SKM-1 (cell line): ENCODE measurements around the gene CABCOCO1.

Experiments
- DNase-seq: peaks from one replicate; lab custom pipeline; 2025; ENCODE audit not compliant: unreplicated experiment; lab: John Stamatoyannopoulos, UW

CABCOCO1 gene

DNA sequence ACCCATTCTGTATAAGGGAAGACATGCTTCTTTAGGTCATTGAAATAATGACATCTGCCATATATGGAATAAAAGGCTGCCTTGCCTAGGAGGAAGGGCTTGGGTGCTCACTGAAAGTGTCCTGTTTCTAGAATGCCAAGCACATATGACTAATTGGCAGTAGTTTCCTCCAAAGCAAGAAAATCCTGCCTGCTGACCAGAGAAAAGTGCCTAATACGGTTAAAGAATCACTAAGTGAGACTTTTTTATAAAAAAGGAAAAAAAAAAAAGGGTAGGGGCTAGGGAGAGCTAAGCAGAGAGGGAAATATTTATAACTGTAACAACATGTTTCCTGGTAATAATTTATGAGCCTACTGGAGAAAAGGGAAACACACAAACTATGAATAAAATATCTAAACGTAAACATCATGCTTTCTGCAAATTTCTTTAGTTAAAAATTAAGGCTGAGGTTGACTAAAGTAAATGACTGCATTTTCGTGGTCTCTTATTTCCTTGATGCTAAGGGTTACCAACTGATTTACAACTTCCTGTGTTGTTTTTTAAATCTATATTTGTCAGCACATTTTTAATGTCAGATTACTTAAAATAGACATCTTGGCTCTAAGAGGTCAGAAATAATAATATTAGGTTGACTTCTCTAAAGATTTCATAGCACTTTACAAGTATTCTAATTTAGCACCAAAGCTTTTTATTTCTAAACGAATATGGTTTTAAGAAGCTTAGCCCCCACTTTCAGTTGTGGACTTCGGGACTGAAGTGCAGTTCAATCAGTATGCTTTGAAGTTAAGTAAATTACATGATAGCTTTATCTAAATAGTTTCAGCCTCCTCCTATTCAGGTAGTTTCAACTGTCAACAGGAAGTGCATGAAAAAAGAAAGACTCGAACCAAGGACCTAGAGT, 89.6 kb downstream of the CABCOCO1 start:
- DNase-seq: no peak

DNA sequence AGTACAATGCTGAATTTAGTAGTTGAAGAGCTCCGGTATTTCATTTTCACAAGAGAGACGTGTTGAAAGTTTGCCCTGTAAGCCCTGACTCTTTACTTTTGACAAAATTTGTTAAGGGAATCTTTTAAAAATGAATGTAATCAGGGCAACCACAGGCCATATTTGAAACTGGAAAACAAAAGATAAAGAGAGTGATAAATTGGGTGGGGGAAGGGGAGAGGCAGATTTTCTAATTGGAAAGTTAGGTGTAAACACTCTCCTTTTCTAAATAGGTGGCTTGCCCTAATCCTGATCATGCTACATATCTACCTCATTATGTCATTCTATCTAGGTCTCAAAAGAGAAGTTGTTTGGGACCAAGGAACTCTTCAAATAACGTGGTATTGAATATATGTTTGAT, 90.7 kb downstream of the CABCOCO1 start:
- no peak for DNase-seq

DNA sequence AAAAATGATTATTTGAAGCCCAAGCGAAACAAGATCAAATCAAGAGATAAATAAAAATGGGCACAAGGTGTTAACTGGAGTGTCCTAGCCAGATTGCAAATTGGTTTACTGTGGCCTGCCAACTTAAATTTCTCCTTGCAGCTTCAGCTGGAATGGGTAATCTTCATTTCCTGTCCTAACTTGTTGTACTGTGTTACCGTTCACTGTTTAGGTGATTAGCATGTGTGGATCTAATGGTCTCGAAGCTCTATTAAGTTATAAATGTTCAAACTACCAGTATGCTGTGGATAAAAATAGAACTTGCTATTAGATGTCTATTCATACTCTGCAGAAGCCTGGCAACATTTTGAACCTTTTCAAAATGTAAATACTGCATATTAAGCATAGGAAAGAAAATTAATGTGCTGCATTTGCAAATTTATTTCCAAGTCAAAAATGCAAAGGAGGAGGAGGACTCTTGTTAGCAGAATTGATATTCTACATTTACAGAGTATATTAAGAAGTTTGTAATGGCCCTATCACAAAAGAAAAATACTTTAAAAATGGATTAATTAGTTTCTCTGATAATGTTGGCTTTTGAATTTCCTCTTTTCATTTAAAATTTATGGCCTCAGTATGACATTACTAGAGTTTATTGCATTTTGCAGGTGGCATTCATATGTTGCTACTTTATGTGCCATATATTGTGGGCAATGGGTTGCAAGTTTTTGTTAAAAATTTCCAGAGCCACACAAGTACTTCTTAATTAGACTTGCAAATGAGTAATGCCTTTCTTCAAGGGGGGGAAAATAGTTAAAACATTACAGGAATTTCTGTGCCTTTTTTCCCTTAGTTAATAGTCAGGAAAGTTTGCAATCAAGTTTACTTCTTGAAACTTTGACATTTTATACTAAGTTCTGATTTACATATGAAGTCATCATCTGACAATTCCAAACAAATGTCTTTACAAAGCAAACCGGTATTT, 92.1 kb downstream of the CABCOCO1 start:
- DNase-seq: no peak

DNA sequence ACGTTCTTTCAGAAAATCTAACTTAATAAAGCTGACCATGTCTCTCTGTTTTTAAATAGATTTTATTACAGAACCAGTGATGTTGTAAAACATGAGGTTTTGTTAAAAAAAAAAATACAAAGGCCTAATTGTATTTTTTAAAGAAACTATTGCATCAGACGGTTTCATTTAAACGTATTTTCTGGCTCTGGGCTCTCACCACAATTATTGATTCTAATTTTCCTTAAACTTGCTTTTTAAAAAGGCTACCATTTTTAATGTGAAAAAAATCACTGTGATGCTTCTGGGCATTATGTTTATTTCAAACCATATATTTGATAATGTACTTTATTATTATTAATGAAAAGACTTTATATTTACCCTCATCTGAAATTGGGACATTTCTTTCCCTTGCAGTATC, 94.3 kb downstream of the CABCOCO1 start:
- no peak for DNase-seq

DNA sequence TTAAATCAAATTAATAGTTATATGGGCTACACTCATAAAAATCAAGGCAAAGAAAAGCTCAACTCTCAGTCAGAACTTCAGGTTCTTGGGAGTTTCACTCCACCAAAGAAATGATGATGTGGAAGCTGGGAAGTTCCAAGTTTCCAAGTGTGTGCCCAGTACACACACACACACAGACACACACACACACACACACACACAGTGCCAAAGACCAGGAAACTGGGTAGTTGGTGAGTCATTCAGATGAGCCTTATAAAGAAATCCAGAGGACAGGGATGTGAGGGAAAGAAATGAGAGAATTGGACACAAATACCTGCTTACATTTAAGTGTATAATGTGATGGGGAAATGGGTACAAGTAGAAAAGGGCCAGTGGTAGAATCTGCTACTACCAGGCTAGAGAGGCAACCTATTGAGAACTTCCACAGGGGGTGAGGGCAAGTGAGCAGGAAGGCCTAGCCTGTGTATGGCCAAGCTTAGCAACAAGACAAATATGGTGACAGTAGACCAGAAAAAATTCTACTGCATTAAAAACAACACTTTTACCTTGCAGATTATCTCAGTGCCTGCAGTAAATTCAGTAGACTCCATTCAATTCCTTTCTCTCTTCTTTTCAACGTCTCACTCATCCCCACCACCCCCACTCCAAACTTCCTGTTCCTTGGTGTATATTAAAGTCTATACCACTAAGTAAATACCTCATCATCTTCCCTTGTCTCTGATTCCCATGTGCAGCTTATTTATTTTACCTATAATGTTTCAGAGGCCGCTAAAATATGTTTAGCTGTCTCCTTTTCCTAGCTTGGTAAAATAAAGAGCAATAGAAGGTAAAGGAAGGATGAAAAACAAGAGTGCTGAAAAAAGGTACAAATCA, 95.0 kb downstream of the CABCOCO1 start:
- DNase-seq: no peak

DNA sequence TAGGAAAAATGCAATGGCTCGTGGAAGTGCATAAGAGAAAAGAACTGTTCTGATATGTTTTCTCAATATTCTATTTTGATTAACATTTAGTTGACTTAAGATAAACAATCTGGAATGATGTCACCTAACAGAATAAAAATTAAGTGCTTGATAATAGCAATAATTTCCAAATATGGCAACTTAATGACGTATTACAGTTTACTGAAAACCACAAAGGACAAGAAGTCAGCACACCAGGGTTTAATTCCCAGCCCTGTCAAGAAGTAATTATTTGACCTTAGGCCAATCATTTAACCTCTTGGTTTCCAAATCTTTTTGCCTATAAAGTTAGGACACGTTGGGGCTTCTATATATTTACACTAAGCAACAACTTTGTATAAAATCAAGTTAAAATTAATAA, 95.7 kb downstream of the CABCOCO1 start:
- DNase-seq: no peak

DNA sequence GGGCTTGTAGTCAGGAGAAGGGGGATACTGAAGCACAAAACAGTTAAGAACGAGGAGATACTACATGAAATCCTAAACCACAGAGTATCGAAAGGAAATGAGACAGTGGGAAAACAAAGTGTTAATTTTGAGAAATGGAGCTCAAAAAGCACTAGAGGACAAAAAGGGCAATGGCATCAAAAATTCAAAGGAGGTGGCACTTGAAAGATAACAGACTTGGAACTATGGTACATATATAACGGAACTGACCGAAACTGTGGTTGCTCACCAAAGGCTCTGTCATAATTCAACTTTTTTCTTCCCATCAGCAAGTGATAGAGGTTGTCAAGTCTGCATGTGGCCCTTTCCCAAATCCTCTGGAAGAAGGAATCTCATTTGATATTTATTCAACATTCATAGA, 97.0 kb downstream of the CABCOCO1 start:
- DNase-seq: no peak

DNA sequence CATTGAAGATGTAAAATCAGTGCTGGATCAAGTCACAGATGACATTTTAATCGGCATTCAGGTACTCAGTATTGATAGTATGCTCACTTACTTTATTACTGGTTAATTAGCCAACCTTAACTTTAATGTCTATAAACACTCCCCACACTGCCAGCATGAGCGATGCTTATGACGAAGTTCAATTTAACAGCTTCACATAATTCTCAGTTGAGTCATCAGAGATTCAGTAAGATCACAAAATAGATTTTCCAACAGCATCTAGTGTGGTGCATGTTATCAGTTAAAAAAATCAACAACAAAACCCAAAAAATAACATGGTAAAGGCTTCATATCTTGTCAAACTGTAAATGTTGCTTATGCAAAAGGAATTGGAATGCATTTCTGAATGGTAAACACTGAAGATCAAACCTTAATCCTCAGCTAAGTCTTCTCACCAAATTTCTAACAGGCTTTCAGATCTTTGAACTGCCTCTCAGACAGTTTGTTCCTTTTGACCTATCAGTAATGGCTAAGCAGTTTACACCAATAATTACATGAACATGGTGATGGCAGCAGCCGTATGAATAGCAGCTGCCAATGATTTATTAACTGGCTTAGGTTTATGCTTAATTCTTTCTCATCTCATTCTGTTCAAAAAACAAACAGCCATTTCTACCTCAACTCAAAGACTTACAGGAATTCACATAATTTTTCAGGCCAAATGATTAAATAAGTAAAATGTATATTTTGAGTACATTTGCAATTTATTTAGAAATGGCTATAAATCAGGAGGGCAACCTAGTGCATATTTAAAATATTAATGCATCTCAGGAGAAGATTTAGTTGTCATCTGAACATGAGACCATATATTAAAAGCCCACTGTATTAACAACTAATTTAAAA, 98.5 kb downstream of the CABCOCO1 start:
- DNase-seq: no peak

DNA sequence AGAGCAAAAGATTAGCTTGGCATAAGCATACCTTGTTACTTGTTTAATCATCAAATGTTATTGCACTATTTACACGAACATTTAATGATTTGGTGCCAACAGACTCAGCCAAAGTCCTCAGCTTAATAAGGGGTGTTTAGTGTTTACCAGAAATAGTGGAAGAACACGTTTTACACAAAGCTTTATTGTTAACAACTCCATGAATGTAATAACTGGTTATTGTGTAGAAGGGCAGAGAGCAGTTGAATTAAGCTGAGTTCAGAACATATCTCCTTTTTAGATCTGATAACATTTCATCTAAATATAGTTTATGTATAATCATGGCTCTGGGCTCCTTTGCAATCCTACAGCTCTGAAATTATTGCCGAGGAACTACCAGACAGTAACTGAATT, 99.1 kb downstream of the CABCOCO1 start:
- DNase-seq: no peak

DNA sequence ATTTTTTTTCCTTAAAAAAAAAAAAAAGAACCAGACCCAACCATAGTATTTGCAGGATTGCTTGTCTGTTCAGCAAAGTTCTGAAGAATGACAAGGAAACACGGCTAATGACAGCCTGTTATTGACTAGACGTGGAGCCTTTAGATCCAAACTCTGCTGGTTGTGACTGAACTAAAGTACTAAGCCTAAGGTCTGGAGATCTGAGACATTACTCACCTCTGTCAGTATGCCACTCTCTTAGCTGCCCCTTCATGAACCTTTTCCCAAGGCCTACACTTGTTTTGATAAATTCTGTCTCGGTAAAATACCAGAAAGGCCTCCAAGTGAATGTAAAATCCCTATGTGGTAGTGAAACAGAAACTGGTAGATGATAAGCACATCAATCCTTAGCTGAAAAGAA, 101.0 kb downstream of the CABCOCO1 start:
- no peak for DNase-seq

DNA sequence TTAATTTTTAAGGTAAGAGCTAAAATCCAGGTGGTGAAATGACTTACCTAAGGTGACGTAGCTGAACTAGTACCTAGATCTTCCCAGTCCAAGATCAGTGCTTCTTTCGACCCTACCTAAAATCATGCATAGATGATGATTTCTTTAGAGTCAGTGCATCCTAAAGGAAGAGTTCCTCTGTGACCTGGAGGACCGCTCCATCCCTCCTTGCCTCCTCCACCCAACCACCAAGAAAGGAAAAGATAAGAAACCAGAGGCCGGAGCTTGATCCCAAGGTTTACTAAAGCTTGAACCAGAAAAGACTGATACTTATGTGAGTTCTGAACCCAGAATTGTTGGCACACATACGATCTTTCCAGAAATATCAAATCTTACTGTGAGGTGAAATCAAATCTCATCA, 101.8 kb downstream of the CABCOCO1 start:
- DNase-seq: no peak

DNA sequence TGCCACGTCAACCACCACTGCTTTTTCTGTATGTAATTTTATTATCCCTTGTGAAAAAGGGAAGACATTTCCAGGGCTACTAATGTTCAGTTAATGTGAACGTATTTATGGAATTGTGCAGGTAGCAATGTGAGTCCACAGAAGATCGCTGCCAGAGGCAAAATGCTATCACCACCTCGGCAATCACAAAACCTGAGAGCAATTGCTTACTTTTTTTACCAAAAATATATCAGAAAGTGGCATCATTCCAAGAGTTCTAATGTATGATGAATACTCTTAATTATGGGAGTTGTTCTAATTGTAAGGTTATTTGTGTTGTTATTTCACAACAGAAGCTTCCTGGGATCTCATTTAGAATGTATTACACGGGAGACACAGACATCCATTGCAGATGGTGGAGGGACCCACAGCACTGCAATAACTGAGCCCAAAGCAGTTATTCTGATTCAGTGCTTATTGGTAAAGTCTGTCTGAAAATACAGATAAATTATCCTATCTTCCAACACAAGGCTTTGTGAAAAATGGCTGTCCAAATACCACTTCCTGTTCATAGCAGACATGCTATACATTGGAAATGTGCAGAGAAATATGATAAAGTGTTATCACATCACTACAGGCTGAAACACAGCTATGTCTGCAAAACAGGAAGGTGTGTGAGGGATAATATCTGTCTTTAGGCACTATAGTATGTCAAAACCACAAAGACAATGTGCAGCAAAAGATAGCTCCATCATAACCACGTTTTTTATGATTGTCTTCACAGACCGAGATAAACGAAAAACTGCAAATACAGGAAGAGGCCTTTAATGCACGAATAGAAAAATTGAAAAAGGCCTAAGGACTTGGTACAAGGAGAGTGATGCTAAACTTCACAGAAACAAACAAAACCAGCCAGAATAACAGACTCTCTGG, 102.7 kb downstream of the CABCOCO1 start:
- no peak for DNase-seq

DNA sequence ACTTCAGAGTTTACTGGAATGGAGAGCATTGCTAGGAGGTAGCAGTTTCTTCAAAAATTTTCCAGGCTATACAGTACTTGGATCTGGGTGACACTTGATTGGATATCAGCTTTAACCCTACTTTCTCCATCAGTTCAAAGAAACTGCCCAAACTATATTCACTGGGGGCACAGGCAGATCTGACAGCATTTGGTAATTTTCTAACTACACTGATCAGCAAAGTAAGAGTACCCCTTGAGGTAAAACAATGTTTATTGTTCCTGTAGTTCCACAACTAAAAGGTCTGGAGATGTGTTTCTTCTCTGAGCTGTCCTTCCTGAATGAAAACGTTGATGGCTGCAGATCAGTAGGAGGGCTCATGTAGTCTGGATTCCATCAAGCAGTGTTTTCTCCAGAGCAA, 104.2 kb downstream of the CABCOCO1 start:
- DNase-seq: no peak

DNA sequence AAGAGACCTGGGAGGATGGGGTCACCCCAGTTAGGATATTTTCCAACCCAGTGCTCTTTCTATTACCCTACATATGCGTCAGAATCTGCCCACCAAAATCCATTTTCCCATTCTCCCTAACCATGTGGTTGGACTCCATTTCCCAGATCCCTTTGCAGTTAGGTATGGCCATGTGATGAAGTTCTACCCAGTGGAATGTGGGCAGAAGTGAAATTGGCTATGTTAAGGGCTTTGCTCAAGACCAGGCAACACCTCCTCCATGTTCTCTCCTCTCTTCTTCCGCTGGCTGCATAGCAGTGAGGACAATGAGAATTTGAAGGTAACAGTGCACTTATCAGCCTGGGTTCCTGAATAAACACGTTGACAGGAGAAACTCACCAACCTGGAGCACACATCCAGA, 111.3 kb downstream of the CABCOCO1 start:
- no peak for DNase-seq

DNA sequence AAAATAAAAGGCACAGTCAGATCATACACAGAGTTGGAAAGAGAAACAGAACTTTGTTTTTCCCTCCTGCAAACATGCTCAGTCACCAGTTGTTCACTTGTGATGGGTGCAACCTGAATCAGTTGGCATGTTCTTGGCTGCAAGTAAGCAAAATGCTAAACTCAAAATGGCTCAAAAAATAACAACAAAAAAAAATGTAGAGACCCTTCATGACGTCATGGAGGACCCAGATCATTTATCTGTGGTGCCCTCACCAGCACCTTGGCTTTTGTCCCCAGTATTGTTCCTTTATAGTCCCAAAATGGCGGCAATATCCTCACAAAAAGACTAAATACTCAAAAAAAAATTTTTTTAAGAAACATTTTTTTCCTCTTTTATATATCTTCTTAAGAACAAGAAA, 112.4 kb downstream of the CABCOCO1 start:
- no peak for DNase-seq

DNA sequence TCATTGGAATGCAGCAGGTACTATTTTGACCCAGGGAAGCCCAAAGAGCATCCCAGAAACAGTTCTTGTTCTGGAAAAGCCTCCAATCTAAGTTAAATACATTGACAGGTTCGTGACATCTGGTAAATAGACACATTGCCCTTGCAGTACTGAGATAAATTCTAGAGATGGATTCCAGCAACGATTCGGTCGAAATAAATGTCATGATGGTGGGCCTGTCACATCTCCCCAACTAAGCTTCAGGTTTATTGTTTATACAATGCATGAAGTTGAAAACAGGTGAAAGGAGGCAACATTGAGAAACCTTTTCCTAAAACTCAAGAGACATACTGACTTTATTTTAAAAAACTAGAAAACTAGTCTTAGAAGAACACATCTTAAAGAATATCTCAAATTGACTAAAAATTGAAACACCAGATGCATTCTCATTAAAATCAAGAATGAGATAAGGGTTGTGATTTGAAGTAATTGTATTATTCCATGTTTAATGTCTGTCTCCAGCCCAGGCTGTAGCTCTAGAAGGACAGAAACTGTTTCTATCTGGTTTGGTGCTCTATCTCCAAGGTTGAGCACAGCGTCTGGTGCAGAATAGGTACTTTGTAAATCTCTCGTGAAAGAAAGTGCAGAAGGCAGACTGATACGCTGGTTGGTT, 114.0 kb downstream of the CABCOCO1 start:
- no peak for DNase-seq

DNA sequence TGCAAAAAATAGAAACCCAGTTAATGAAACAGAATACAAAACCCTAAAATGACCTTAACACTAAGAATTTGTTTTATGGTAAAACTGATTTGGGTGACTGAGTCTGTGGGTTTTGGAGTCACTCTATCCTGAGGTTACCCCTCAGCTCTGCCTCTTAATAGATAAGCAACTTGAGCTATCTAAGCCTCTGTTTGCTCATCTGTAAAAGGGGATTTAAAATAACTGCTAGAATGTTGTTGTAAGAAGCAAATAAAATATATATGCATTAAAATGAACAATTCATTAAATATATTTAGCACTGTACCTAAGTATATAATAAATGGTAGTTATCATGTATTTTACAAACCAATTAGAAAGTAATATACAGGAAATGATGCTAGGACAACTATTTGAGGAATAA, 115.4 kb downstream of the CABCOCO1 start:
- no peak for DNase-seq

DNA sequence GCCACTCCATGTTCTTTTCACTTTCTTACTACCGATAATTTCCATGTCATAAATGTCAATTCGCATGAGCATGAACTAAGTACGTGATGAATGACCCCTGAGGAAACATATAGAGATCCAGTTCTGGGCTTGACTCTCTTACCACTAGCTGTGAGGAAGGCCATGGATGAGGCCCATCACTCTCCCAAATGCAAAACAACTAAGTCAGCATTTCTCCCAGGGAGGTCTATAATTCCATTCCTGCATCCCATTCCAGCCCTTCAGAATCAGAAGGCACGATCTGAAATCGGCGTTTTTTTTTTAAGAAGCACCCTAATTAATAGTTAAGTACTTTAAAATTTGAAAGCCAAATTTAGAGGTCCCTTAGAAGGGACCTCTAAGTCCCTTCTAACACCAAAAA, 116.5 kb downstream of the CABCOCO1 start:
- DNase-seq: no peak
